Measurements from ENCODE around the gene EXTL2. TPM values are rescaled to one million over a fixed set of nuclear protein-coding genes. Genes with fewer than 3 reads are reported as not detected.

EXTL2 gene
- polyA plus RNA-seq, 1 donor, result 24.3 TPM

DNA sequence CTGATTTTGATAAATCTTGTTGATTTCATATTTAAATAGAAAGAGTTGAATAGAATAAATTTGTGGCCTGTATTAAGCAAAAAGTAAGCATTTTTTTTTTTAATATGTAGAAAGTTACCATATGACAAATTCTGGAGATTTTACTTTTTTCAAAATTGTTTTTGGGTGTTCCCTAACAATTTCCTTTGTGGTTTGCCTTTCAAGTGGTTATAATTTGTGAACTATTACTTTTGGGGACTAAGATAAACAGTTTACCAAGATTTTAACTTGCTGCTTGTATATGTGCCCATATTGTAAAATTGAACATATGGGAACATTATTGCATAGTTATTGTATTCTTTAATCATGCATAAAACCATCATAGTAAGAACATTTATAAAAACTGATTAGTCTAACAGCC lies 35.9 kb upstream of the EXTL2 start:
- Histone ChIP-seq H3K36me3 (ENCODE audit: control insufficient read depth, insufficient read depth, low read length) (peaks cover 12% of the 10 kb centered on the region), H3K4me1 (ENCODE audit: control insufficient read depth, insufficient read depth, low read length) (no peaks in the 10 kb centered on the region), H3K4me3 (ENCODE audit: low read length) (no peak overlapping the region), H3K9me3 (ENCODE audit: control insufficient read depth, low read depth, low read length) (no peaks in the 10 kb centered on the region), H3K27me3 (ENCODE audit: control insufficient read depth, insufficient read depth, low read length) (no peaks in the 10 kb centered on the region), H3K27ac (ENCODE audit: low read length) (no peak overlapping the region)
- DNase-seq, result no peak

DNA sequence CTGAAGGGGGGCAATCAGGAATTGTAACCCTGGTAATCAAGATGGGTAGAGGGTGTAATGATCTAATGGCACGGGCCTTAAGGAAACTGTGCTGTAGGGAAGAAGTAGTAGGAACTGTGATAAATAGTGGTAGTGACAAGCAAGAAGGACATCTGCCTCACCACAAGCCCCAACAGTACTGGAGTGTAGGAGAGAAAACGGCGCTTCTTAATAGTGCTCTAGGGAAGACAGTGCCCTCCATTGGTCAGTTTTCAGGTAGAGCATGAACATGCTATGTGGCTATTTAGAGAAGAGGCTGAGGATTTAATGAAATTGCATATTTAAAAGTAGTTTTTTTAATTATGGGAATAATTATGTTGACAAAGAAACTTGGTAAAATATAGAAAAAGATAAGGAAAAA lies 33.5 kb upstream of the EXTL2 start:
- DNase-seq, result no peak
- 100% methylated on average over 1 of the region's 3 CpGs for WGBS (ENCODE audit: insufficient coverage, low lambda C conversion rate)
- Histone ChIP-seq H3K27me3 (ENCODE audit: control insufficient read depth, insufficient read depth, low read length) (no peaks in the 10 kb centered on the region), H3K4me1 (ENCODE audit: control insufficient read depth, insufficient read depth, low read length) (no peaks in the 10 kb centered on the region), H3K27ac (ENCODE audit: low read length) (no peak overlapping the region), H3K36me3 (ENCODE audit: control insufficient read depth, insufficient read depth, low read length) (peaks cover 27% of the 10 kb centered on the region), H3K4me3 (ENCODE audit: low read length) (no peak overlapping the region), H3K9me3 (ENCODE audit: control insufficient read depth, low read depth, low read length) (no peaks in the 10 kb centered on the region)

DNA sequence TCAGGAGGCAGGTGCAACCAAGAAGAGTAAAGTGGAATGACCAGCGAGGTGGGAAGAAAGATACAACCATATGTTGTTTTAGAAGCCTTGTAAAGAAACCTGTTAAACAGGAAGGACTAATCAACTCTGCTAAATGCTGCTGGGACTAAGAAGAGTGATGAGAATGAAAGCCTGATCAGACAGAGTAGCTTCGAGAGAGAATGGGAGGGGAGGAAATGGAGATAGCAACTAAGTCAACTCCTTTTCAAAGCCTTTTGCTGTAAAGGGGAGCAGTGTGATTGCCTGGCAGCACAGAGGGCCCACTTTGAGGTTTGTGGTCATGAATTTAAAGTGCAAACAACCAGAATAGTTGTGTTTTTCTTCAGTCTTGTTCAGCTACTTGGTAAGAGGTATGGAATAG lies 32.6 kb upstream of the EXTL2 start:
- DNase-seq, result no peak
- H3K36me3 ChIP-seq (ENCODE audit: control insufficient read depth, insufficient read depth, low read length), result peaks cover 30% of the 10 kb centered on the region
- H3K4me3 ChIP-seq (ENCODE audit: low read length), result no peak overlapping the region
- no peaks in the 10 kb centered on the region for H3K9me3 ChIP-seq (ENCODE audit: control insufficient read depth, low read depth, low read length)
- H3K4me1 ChIP-seq (ENCODE audit: control insufficient read depth, insufficient read depth, low read length), result no peaks in the 10 kb centered on the region
- no peak overlapping the region for H3K27ac ChIP-seq (ENCODE audit: low read length)
- H3K27me3 ChIP-seq (ENCODE audit: control insufficient read depth, insufficient read depth, low read length), result no peaks in the 10 kb centered on the region
- whole genome bisulfite sequencing (ENCODE audit: insufficient coverage, low lambda C conversion rate), result 40% methylated on average over 1 of the region's 2 CpGs

DNA sequence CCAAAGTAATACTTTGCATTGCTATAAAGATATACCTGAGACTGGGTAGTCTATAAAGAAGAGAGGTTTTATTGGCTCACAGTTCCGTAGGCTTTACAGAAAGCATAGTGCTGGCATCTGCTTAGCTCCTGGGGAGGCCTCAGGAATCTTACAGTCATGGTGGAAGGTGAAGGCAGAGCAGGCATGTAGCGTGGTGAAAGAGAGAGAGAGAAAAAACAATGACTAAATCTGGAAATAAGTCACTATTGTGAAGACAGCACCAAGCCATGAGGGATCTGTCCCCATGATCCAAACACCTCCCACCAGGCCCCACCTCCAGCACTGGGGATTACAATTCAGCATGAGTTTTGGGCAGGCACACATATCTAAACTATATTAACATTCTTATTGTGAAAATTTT lies 31.6 kb upstream of the EXTL2 start:
- Histone ChIP-seq H3K4me3 (ENCODE audit: low read length) (no peak overlapping the region), H3K36me3 (ENCODE audit: control insufficient read depth, insufficient read depth, low read length) (peaks cover 35% of the 10 kb centered on the region), H3K9me3 (ENCODE audit: control insufficient read depth, low read depth, low read length) (no peaks in the 10 kb centered on the region), H3K27me3 (ENCODE audit: control insufficient read depth, insufficient read depth, low read length) (no peaks in the 10 kb centered on the region), H3K27ac (ENCODE audit: low read length) (no peak overlapping the region), H3K4me1 (ENCODE audit: control insufficient read depth, insufficient read depth, low read length) (no peaks in the 10 kb centered on the region)
- WGBS (ENCODE audit: insufficient coverage, low lambda C conversion rate), result 100% methylated on average over 1 of the region's 2 CpGs
- no peak for DNase-seq

DNA sequence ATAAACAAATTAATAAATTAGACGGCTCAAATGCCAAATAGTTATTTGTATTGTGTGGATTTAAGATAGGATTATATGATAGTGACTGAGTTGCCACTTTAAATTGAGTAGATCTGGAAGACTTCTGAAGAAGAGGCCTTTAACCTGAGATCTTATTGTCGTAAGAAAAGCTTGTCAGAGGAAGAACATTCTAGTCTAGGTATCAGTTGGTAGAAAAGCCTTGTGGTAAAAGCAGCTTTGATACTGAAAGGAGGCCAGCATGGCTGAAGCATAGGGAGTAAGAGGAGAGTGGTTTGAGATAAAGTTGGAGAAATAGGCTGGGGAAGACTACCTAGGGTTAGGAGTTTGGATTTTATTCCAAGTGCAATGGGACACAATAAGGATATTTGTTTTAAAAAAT lies 30.3 kb upstream of the EXTL2 start:
- Histone ChIP-seq H3K4me3 (ENCODE audit: low read length) (no peak overlapping the region), H3K36me3 (ENCODE audit: control insufficient read depth, insufficient read depth, low read length) (peaks cover 35% of the 10 kb centered on the region), H3K9me3 (ENCODE audit: control insufficient read depth, low read depth, low read length) (no peaks in the 10 kb centered on the region), H3K27ac (ENCODE audit: low read length) (no peak overlapping the region), H3K4me1 (ENCODE audit: control insufficient read depth, insufficient read depth, low read length) (no peaks in the 10 kb centered on the region), H3K27me3 (ENCODE audit: control insufficient read depth, insufficient read depth, low read length) (no peaks in the 10 kb centered on the region)
- WGBS (ENCODE audit: insufficient coverage, low lambda C conversion rate), result no CpG with 5 or more reads among the region's 2 CpGs
- no peak for DNase-seq

DNA sequence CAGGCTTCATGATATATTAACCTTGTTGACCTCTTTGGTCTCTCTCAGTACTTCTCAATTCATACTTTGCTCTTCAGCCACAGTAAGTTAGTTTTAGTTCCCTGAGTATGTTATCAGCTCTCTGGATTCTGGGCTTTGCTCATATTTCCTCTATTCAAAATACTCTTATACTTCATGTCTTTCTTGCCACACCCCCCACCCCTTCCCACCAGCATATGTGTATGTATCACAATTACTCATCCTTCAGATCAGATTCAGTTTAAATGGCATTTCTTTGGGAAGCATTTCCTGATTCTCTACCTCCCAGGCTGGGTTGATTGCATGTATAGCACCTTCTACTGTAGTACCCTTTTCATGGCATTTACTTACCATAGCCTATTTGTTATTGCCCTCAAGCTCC lies 29.6 kb upstream of the EXTL2 start:
- DNase-seq, result no peak
- H3K4me1 ChIP-seq (ENCODE audit: control insufficient read depth, insufficient read depth, low read length), result no peaks in the 10 kb centered on the region
- H3K27ac ChIP-seq (ENCODE audit: low read length), result no peak overlapping the region
- H3K36me3 ChIP-seq (ENCODE audit: control insufficient read depth, insufficient read depth, low read length), result peaks cover 36% of the 10 kb centered on the region
- no peaks in the 10 kb centered on the region for H3K9me3 ChIP-seq (ENCODE audit: control insufficient read depth, low read depth, low read length)
- H3K27me3 ChIP-seq (ENCODE audit: control insufficient read depth, insufficient read depth, low read length), result no peaks in the 10 kb centered on the region
- no peak overlapping the region for H3K4me3 ChIP-seq (ENCODE audit: low read length)

DNA sequence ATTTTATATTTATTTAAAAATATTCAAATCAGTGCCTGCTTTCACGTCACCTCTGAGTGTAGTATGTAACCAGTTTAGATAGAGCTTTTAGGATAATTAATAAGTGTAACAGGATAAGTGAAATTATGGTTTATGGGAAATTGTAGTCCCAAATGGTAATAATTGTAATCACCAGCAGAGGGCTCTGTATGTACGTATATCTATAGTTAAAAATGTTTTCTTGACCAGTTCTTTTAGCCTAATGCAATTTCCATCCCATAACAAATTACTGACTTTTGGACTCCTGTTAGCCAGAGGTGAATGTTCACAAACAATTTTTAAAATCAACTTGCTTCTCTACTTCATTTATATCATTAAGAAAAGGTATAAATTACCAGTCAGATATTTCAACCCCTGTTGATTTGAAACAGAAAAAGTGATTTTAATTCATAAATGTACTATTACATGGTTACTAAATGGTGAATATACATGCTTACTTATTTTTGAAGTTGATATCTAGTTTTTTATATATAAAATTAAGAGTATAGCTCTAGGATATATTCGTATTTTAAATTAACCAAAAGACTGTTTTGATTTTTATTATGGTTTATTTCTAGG lies 26.6 kb upstream of the EXTL2 start:
- Histone ChIP-seq H3K4me3 (ENCODE audit: low read length) (no peak overlapping the region), H3K27me3 (ENCODE audit: control insufficient read depth, insufficient read depth, low read length) (no peaks in the 10 kb centered on the region), H3K9me3 (ENCODE audit: control insufficient read depth, low read depth, low read length) (no peaks in the 10 kb centered on the region), H3K27ac (ENCODE audit: low read length) (no peak overlapping the region), H3K36me3 (ENCODE audit: control insufficient read depth, insufficient read depth, low read length) (peaks cover 30% of the 10 kb centered on the region), H3K4me1 (ENCODE audit: control insufficient read depth, insufficient read depth, low read length) (no peaks in the 10 kb centered on the region)
- DNase-seq, result peak; percentile 18 to 32
- 57% methylated on average over 1 of the region's 3 CpGs for WGBS (ENCODE audit: insufficient coverage, low lambda C conversion rate)

DNA sequence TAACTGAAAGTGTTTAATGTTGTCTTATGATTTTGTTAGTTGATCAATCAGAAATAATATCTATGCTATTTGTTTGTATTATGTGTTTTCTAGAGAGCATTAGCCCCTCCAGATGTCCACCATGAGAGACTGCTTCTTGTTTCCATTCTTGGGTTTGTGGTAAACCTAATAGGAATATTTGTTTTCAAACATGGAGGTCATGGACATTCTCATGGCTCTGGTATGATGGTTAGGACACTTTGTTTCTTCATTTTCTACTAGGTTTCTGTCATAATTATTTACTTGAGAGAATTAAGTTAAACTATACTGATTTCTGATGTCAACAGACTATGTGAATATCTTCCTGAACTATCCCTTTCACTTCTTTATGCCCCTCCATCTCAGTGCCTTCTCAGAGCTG lies 17.4 kb upstream of the EXTL2 start:
- H3K36me3 ChIP-seq (ENCODE audit: control insufficient read depth, insufficient read depth, low read length), result peaks cover 40% of the 10 kb centered on the region
- no peak overlapping the region for H3K4me3 ChIP-seq (ENCODE audit: low read length)
- H3K9me3 ChIP-seq (ENCODE audit: control insufficient read depth, low read depth, low read length), result no peaks in the 10 kb centered on the region
- no peaks in the 10 kb centered on the region for H3K4me1 ChIP-seq (ENCODE audit: control insufficient read depth, insufficient read depth, low read length)
- DNase-seq, result no peak
- no peaks in the 10 kb centered on the region for H3K27me3 ChIP-seq (ENCODE audit: control insufficient read depth, insufficient read depth, low read length)
- no peak overlapping the region for H3K27ac ChIP-seq (ENCODE audit: low read length)

DNA sequence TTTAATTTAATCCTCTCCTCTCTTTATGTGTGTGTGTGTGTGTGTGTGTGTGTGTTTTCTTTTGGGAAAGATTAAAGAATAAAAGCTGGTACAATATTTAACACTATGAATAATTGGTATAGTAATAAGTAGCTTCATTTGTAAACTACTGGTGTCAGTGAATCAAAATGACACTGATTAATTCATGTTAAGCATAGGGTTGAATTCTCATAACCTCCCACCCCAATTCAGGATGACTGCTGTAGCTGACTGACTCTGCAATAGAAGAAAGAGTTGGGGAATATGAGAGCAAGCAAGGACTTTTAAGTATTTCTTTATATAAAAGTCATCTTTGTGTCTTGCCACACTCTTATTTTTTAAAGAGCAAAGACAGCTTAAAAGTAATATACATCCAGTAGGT lies 14.4 kb upstream of the EXTL2 start:
- Histone ChIP-seq H3K4me3 (ENCODE audit: low read length) (no peak overlapping the region), H3K4me1 (ENCODE audit: control insufficient read depth, insufficient read depth, low read length) (no peaks in the 10 kb centered on the region), H3K36me3 (ENCODE audit: control insufficient read depth, insufficient read depth, low read length) (peaks cover 52% of the 10 kb centered on the region), H3K9me3 (ENCODE audit: control insufficient read depth, low read depth, low read length) (no peaks in the 10 kb centered on the region), H3K27me3 (ENCODE audit: control insufficient read depth, insufficient read depth, low read length) (no peaks in the 10 kb centered on the region), H3K27ac (ENCODE audit: low read length) (no peak overlapping the region)
- DNase-seq, result no peak

DNA sequence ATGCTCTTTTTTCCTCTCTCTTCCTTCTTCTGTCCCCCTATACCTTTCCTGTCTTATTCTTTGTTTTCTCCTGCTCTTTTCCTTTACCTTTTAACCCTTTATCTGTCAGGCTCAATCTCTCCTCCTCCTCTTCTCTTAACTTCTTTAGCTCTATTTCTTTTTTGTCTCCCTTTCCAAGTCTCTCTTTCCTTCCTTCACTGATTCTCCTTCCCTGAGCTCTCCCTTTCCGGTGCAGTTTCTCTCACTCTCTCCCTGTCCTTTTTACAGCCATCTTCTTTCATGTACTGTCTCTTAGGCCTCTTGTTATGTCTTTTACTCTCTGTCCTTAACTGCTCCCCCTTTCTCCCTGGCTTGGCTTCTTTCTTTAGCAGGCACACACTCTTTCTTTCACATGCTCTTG lies 13.2 kb upstream of the EXTL2 start:
- DNase-seq, result no peak
- H3K4me1 ChIP-seq (ENCODE audit: control insufficient read depth, insufficient read depth, low read length), result no peaks in the 10 kb centered on the region
- no peaks in the 10 kb centered on the region for H3K9me3 ChIP-seq (ENCODE audit: control insufficient read depth, low read depth, low read length)
- no peaks in the 10 kb centered on the region for H3K27me3 ChIP-seq (ENCODE audit: control insufficient read depth, insufficient read depth, low read length)
- no peak overlapping the region for H3K4me3 ChIP-seq (ENCODE audit: low read length)
- H3K27ac ChIP-seq (ENCODE audit: low read length), result no peak overlapping the region
- 100% methylated on average over 1 of the region's 1 CpG for WGBS (ENCODE audit: insufficient coverage, low lambda C conversion rate)
- peaks cover 46% of the 10 kb centered on the region for H3K36me3 ChIP-seq (ENCODE audit: control insufficient read depth, insufficient read depth, low read length)

DNA sequence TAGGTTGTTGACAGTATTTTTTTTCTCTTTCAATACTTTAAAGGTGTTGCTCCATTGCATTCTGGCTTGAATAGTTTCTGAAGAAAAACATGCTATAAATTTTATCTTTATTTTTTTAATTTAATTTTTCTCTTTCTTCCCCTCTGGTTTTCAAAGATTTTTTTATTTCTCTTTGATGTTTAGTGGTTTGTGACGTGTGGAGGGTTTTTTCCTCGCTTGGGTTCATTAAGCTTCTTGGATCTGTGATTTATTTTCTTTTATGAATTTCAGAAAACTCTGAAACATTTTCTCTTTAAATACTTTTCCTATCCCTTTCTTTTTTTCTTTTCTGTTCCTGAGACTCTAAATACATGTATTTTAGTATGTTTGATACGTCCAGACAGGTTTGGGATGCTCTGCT lies 10.5 kb upstream of the EXTL2 start:
- no peak for DNase-seq
- Histone ChIP-seq H3K27ac (ENCODE audit: low read length) (no peak overlapping the region), H3K9me3 (ENCODE audit: control insufficient read depth, low read depth, low read length) (no peaks in the 10 kb centered on the region), H3K4me1 (ENCODE audit: control insufficient read depth, insufficient read depth, low read length) (no peaks in the 10 kb centered on the region), H3K36me3 (ENCODE audit: control insufficient read depth, insufficient read depth, low read length) (peaks cover 37% of the 10 kb centered on the region), H3K27me3 (ENCODE audit: control insufficient read depth, insufficient read depth, low read length) (no peaks in the 10 kb centered on the region), H3K4me3 (ENCODE audit: low read length) (no peak overlapping the region)
- WGBS (ENCODE audit: insufficient coverage, low lambda C conversion rate), result 100% methylated on average over 2 of the region's 3 CpGs

Data from large intestine (tissue), 3 donors.